Calu3 (cell line): ENCODE measurements around the gene ARFIP1. TPM values are rescaled to one million over a fixed set of nuclear protein-coding genes. Genes with fewer than 3 reads are reported as not detected.

Source experiments
- BruUV-seq: library from RNA; stranded (reverse); fragments of 400-500 nt; replicated peaks from 2 replicates; lab custom pipeline; 2021; lab: Mats Ljungman, UMichigan
- CTCF ChIA-PET: fragments of 300-600 bp; sonication (Branson Sonifier 250); formaldehyde crosslinking; loops from one replicate; lab custom pipeline; 2022; ENCODE audit warnings: antibody characterized with exemption; lab: Charles Lee
- DNase-seq: peaks from one replicate; pipeline ENCODE4 v3.0.0; 2022
- H3K27ac Mint-ChIP-seq: one replicate; pipeline ENCODE4 v1.8.0; 2022; ENCODE audit warnings: mixed read lengths; ENCODE audit not compliant: unreplicated experiment
- H3K27me3 Mint-ChIP-seq: one replicate; pipeline ENCODE4 v1.8.0; 2022; ENCODE audit warnings: mixed read lengths; ENCODE audit not compliant: unreplicated experiment
- H3K36me3 Mint-ChIP-seq: one replicate; pipeline ENCODE4 v1.8.0; 2022; ENCODE audit warnings: mild to moderate bottlenecking, moderate library complexity, mixed read lengths; ENCODE audit not compliant: insufficient read depth, unreplicated experiment
- H3K4me1 Mint-ChIP-seq: one replicate; pipeline ENCODE4 v1.8.0; 2022; ENCODE audit warnings: mild to moderate bottlenecking, low read depth, mixed read lengths; ENCODE audit not compliant: unreplicated experiment
- H3K4me3 Mint-ChIP-seq: one replicate; pipeline ENCODE4 v1.8.0; 2022; ENCODE audit warnings: mild to moderate bottlenecking, low read depth, moderate library complexity, mixed read lengths; ENCODE audit not compliant: unreplicated experiment
- H3K9me3 Mint-ChIP-seq: one replicate; pipeline ENCODE4 v1.8.0; 2022; ENCODE audit warnings: low read depth, mixed read lengths; ENCODE audit not compliant: unreplicated experiment
- CTCF ChIP-seq: fragments of 200-600 bp; IDR thresholded peaks from one replicate; pipeline ENCODE4 v1.8.0; 2022; ENCODE audit warnings: antibody characterized with exemption; ENCODE audit not compliant: unreplicated experiment
- intact Hi-C: fragments of 100-400 bp; cut with micrococcal nuclease; formaldehyde crosslinking; loops from one replicate; pipeline ENCODE4 v1.10.0; 2022; ENCODE audit not compliant: unreplicated experiment
- total RNA-seq: library from RNA; stranded (reverse); gene quantifications from 2 replicates; pipeline ENCODE4 v1.2.3, GENCODE V29; 2022

The ARFIP1 gene
- total RNA-seq, 1 experiment from 2014 or later = 35.5 TPM

- no peaks in the 10 kb centered on the region for H3K9me3 Mint-ChIP-seq
- CTCF ChIA-PET = no interaction called here
- intact Hi-C loops = no loop called here
- no peak overlapping the region for H3K27ac Mint-ChIP-seq
- no peak for DNase-seq
- no TSS peak for BruUV-seq
- H3K4me1 Mint-ChIP-seq = peaks cover 3% of the 10 kb centered on the region
- no peaks in the 10 kb centered on the region for H3K27me3 Mint-ChIP-seq
- no peak for TF ChIP-seq CTCF
- H3K36me3 Mint-ChIP-seq = peaks cover 4% of the 10 kb centered on the region
- H3K4me3 Mint-ChIP-seq = no peak overlapping the region
Measured at GRCh38 chr4:152945639-152946038, 165.9 kb downstream of the ARFIP1 start.

- H3K27ac Mint-ChIP-seq = no peak overlapping the region
- H3K36me3 Mint-ChIP-seq = peaks cover 9% of the 10 kb centered on the region
- H3K4me3 Mint-ChIP-seq = no peak overlapping the region
- BruUV-seq = no TSS peak
- CTCF ChIA-PET = no interaction called here
- intact Hi-C loops = no loop called here
- H3K9me3 Mint-ChIP-seq = no peaks in the 10 kb centered on the region
- H3K4me1 Mint-ChIP-seq = peaks cover 11% of the 10 kb centered on the region
- TF ChIP-seq CTCF = no peak
- no peak for DNase-seq
- no peaks in the 10 kb centered on the region for H3K27me3 Mint-ChIP-seq
Measured at GRCh38 chr4:152946446-152946845, 166.7 kb downstream of the ARFIP1 start.

- H3K9me3 Mint-ChIP-seq = no peaks in the 10 kb centered on the region
- intact Hi-C loops = no loop called here
- H3K36me3 Mint-ChIP-seq = peaks cover 9% of the 10 kb centered on the region
- BruUV-seq = no TSS peak
- H3K27ac Mint-ChIP-seq = no peak overlapping the region
- no peak overlapping the region for H3K4me3 Mint-ChIP-seq
- no peak for TF ChIP-seq CTCF
- H3K27me3 Mint-ChIP-seq = no peaks in the 10 kb centered on the region
- peaks cover 14% of the 10 kb centered on the region for H3K4me1 Mint-ChIP-seq
- DNase-seq = no peak
- CTCF ChIA-PET = no interaction called here
Measured at GRCh38 chr4:152947311-152947710, 167.6 kb downstream of the ARFIP1 start.

GRCh38 chr4:152949930-152950329 is 170.2 kb downstream of the ARFIP1 start:
- H3K27ac Mint-ChIP-seq = no peak overlapping the region
- H3K9me3 Mint-ChIP-seq = no peaks in the 10 kb centered on the region
- DNase-seq = no peak
- intact Hi-C loops = loop anchor here (10.0 kb wide), 1 partner anchor 175 kb away; no protein-coding TSS in a partner anchor
- CTCF ChIA-PET = no interaction called here
- no TSS peak for BruUV-seq
- TF ChIP-seq CTCF = no peak
- peaks cover 14% of the 10 kb centered on the region for H3K4me1 Mint-ChIP-seq
- H3K36me3 Mint-ChIP-seq = peaks cover 5% of the 10 kb centered on the region
- H3K4me3 Mint-ChIP-seq = no peak overlapping the region
- H3K27me3 Mint-ChIP-seq = no peaks in the 10 kb centered on the region
